Common myeloid progenitor, CD34-positive (primary cell): ENCODE data around the gene AMBRA1.

ENCODE experiments used
- CTCF ChIA-PET: fragments of 350-600 bp; sonication (Branson Sonifier 250); formaldehyde crosslinking; loops from one replicate; lab custom pipeline; 2021; ENCODE audit warnings: antibody characterized with exemption; lab: Charles Lee
- POLR2A ChIA-PET: fragments of 350-600 bp; sonication (Branson Sonifier 250); formaldehyde crosslinking; loops from one replicate; lab custom pipeline; 2021; ENCODE audit warnings: antibody characterized with exemption; lab: Charles Lee
- DNase-seq, 3 donors: peaks; one replicate each; pipeline versions ENCODE4 v3.0.0 to v3.0.0-alpha.2; 2013
- H3K27ac ChIP-seq, 2 experiments: 1 replicate in 1 of 2; 2 replicates in 1 of 2; pipeline ENCODE4 v1.7.0; 2013; ENCODE audit warnings: inconsistent platforms in 2 of 2, low read length in 2 of 2, mild to moderate bottlenecking in 2 of 2, low read depth in 1 of 2, moderate library complexity in 1 of 2; ENCODE audit not compliant: severe bottlenecking in 2 of 2, insufficient read depth in 1 of 2, poor library complexity in 1 of 2
- H3K27me3 ChIP-seq, 5 experiments: replicated peaks in 2 of 5; 1 replicate in 3 of 5; 2 replicates in 2 of 5; pipeline versions ENCODE4 v1.6.1 to v1.7.0; 2013; ENCODE audit warnings: low read length in 4 of 5, mild to moderate bottlenecking in 2 of 5, moderate library complexity in 2 of 5, inconsistent platforms in 1 of 5; ENCODE audit not compliant: insufficient read depth in 5 of 5, control insufficient read depth in 4 of 5
- H3K36me3 ChIP-seq, 4 experiments: 1 replicate in 2 of 4; 2 replicates in 2 of 4; pipeline versions ENCODE4 v1.6.1 to v1.7.0; 2013; ENCODE audit warnings: low read length in 3 of 4, control low read depth in 1 of 4, mild to moderate bottlenecking in 1 of 4; ENCODE audit not compliant: control insufficient read depth in 4 of 4, insufficient read depth in 4 of 4
- H3K4me1 ChIP-seq, 4 experiments: 1 replicate in 3 of 4; 2 replicates in 1 of 4; pipeline versions ENCODE4 v1.6.1 to v1.7.1; 2013; ENCODE audit warnings: low read length in 3 of 4, mild to moderate bottlenecking in 3 of 4, control low read depth in 1 of 4, inconsistent platforms in 1 of 4, moderate library complexity in 1 of 4; ENCODE audit not compliant: control insufficient read depth in 4 of 4, insufficient read depth in 4 of 4; ENCODE audit errors: control extremely low read depth in 1 of 4
- H3K4me3 ChIP-seq, 7 experiments: 1 replicate in 4 of 7; 2 replicates in 3 of 7; pipeline versions ENCODE4 v1.5.1 to v1.7.0; 2013; ENCODE audit warnings: mild to moderate bottlenecking in 7 of 7, low read length in 6 of 7, moderate library complexity in 6 of 7, inconsistent platforms in 2 of 7, low read depth in 2 of 7, control low read depth in 1 of 7; ENCODE audit not compliant: insufficient read depth in 4 of 7, control insufficient read depth in 1 of 7; ENCODE audit errors: extremely low read depth in 1 of 7
- H3K9me3 ChIP-seq, 5 experiments: 1 replicate in 4 of 5; 2 replicates in 1 of 5; pipeline versions ENCODE4 v1.6.1 to v1.7.1; 2013; ENCODE audit warnings: low read length in 4 of 5, mild to moderate bottlenecking in 2 of 5, inconsistent platforms in 1 of 5, low read depth in 1 of 5, moderate library complexity in 1 of 5; ENCODE audit not compliant: control insufficient read depth in 4 of 5, insufficient read depth in 2 of 5; ENCODE audit errors: control extremely low read depth in 1 of 5
- WGBS: methylation state at CpG from one replicate; pipeline ENCODE4 v1.1.5; 2013; ENCODE audit not compliant: insufficient coverage; 5-methylcytosine and 5-hydroxymethylcytosine counted together

Gene AMBRA1

GRCh38 chr11:46457659-46458424, 136.0 kb downstream of the AMBRA1 start:
- POLR2A ChIA-PET, result no interaction called here
- 100% methylated on average over 2 of the region's 7 CpGs for WGBS

GRCh38 chr11:46457021-46457420, 136.8 kb downstream of the AMBRA1 start:
- CTCF ChIA-PET, result interaction anchor here (1.3 kb wide), 1 partner anchor 25 kb away, joined by 3 read pairs; no protein-coding TSS in a partner anchor

More at GRCh38 chr11:46457659-46458424, 136.0 kb downstream of the AMBRA1 start:
- Histone ChIP-seq H3K4me3 (no peak overlapping the region), H3K4me1 (no peaks in the 10 kb centered on the region), H3K27me3 (no peaks in the 10 kb centered on the region), H3K9me3 (no peaks in the 10 kb centered on the region), H3K27ac (no peak overlapping the region), H3K36me3 (peaks cover 0 to 3% (median 0%) of the 10 kb centered on the region in 4 experiments)
- no peak for DNase-seq
- CTCF ChIA-PET, result interaction anchor here (1.3 kb wide), 1 partner anchor 25 kb away, joined by 3 read pairs; no protein-coding TSS in a partner anchor

GRCh38 chr11:46456269-46457001, 137.4 kb downstream of the AMBRA1 start:
- no peaks in the 10 kb centered on the region for H3K4me1 ChIP-seq
- ChIA-PET CTCF (interaction anchor here (1.0 to 1.9 kb wide), 3 partner anchors 26 to 104 kb away, joined by 3 to 5 read pairs (median 4); no protein-coding TSS in a partner anchor), POLR2A (no interaction called here)
- no peak for DNase-seq
- H3K36me3 ChIP-seq, result peaks cover 0 to 3% (median 0%) of the 10 kb centered on the region in 4 experiments
- H3K27me3 ChIP-seq, result no peaks in the 10 kb centered on the region
- H3K27ac ChIP-seq, result no peak overlapping the region
- H3K9me3 ChIP-seq, result no peaks in the 10 kb centered on the region
- H3K4me3 ChIP-seq, result no peak overlapping the region
- WGBS, result 79% methylated on average over 6 of the region's 8 CpGs

More at GRCh38 chr11:46457021-46457420, 136.8 kb downstream of the AMBRA1 start:
- no peaks in the 10 kb centered on the region for H3K4me1 ChIP-seq
- POLR2A ChIA-PET, result no interaction called here
- no peaks in the 10 kb centered on the region for H3K9me3 ChIP-seq
- DNase-seq, result no peak
- H3K36me3 ChIP-seq, result peaks cover 0 to 3% (median 0%) of the 10 kb centered on the region in 4 experiments
- no CpG with 5 or more reads among the region's 3 CpGs for WGBS
- no peaks in the 10 kb centered on the region for H3K27me3 ChIP-seq
- H3K4me3 ChIP-seq, result no peak overlapping the region
- H3K27ac ChIP-seq, result no peak overlapping the region

- peaks cover 0 to 3% (median 0%) of the 10 kb centered on the region in 4 experiments for H3K36me3 ChIP-seq
- WGBS, result no CpG with 5 or more reads among the region's 1 CpG
- ChIA-PET CTCF (interaction anchor here (1.0 to 1.9 kb wide), 2 partner anchors 34 to 104 kb away, joined by 4 to 5 read pairs; no protein-coding TSS in a partner anchor), POLR2A (no interaction called here)
- no peaks in the 10 kb centered on the region for H3K9me3 ChIP-seq
- H3K4me1 ChIP-seq, result no peaks in the 10 kb centered on the region
- H3K27me3 ChIP-seq, result no peaks in the 10 kb centered on the region
- no peak overlapping the region for H3K4me3 ChIP-seq
- no peak for DNase-seq
- H3K27ac ChIP-seq, result no peak overlapping the region
Measured at GRCh38 chr11:46455834-46456233, 138.0 kb downstream of the AMBRA1 start.

- DNase-seq, result no peak
- peaks cover 0 to 3% (median 1%) of the 10 kb centered on the region in 4 experiments for H3K36me3 ChIP-seq
- WGBS, result 67% methylated on average over 1 of the region's 4 CpGs
- POLR2A ChIA-PET, result no interaction called here
- peak overlapping the region in 1 of 7 experiments; percentile 14 for H3K4me3 ChIP-seq
- H3K27me3 ChIP-seq, result no peaks in the 10 kb centered on the region
- CTCF ChIA-PET, result interaction anchor here (1.3 kb wide), 1 partner anchor 64 kb away, joined by 3 read pairs; no protein-coding TSS in a partner anchor
- H3K4me1 ChIP-seq, result no peaks in the 10 kb centered on the region
- H3K27ac ChIP-seq, result no peak overlapping the region
- no peaks in the 10 kb centered on the region for H3K9me3 ChIP-seq
Measured at GRCh38 chr11:46452918-46453517, 140.8 kb downstream of the AMBRA1 start.

GRCh38 chr11:46451759-46452158, 142.1 kb downstream of the AMBRA1 start:
- H3K4me3 ChIP-seq, result no peak overlapping the region
- H3K36me3 ChIP-seq, result peaks cover 0 to 3% (median 1%) of the 10 kb centered on the region in 4 experiments
- no peak overlapping the region for H3K27ac ChIP-seq
- no peaks in the 10 kb centered on the region for H3K9me3 ChIP-seq
- POLR2A ChIA-PET, result no interaction called here
- CTCF ChIA-PET, result interaction anchor here (0.9 to 2.6 kb wide), 3 partner anchors 15 to 41 kb away, joined by 3 to 9 read pairs (median 3); no protein-coding TSS in a partner anchor
- no peaks in the 10 kb centered on the region for H3K4me1 ChIP-seq
- DNase-seq, result peak in 2 of 3 donors; percentile 25 to 41
- no peaks in the 10 kb centered on the region for H3K27me3 ChIP-seq
